HG02885 (cell line): Measurements from ENCODE around the gene IQCB1.
"Not testable (repeated sequence)": the region's sequence is repeated elsewhere in the genome, so short reads cannot be mapped to it uniquely, and the experiment has no call there.

ENCODE experiments used
- ATAC-seq: cut with Tn5 transposase; IDR thresholded peaks from one replicate; pipeline ENCODE4 v1.9.1; 2021; ENCODE audit warnings: mild to moderate bottlenecking; ENCODE audit not compliant: unreplicated experiment, poor library complexity

IQCB1 gene, protein sequence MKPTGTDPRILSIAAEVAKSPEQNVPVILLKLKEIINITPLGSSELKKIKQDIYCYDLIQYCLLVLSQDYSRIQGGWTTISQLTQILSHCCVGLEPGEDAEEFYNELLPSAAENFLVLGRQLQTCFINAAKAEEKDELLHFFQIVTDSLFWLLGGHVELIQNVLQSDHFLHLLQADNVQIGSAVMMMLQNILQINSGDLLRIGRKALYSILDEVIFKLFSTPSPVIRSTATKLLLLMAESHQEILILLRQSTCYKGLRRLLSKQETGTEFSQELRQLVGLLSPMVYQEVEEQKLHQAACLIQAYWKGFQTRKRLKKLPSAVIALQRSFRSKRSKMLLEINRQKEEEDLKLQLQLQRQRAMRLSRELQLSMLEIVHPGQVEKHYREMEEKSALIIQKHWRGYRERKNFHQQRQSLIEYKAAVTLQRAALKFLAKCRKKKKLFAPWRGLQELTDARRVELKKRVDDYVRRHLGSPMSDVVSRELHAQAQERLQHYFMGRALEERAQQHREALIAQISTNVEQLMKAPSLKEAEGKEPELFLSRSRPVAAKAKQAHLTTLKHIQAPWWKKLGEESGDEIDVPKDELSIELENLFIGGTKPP

GRCh38 chr3:121834671-121835464 lies at the start of gene IQCB1, which contains the start of gene EAF2:
TSS of gene IQCB1 (minus strand) at chr3:121835060. CDS start at chr3:121828960, 6,100 bp downstream.
TSS of gene EAF2 (plus strand) at chr3:121835209. CDS start at chr3:121835286, 77 bp downstream.
- peak; percentile 97 for ATAC-seq

DNA sequence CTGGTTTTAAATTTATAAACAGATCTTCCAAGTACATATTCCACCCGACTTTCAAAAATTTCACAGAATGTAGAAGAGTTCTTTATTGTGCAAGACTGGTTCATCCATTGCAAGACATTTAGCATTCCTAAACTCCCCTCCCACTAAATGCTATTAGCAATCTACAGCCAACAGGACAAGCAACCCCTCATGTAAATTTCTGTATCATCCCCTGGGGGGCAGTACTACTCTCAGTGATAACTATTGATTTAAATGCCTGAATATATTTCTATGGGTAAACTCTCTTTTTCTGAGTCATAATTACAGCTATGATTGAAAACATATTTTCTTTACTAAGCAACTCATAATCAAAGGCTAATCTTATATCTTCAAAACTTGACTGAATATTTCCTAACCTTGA lies 48.6 kb upstream of the IQCB1 start:
- ATAC-seq: no peak

GRCh38 chr3:121878411-121878810 lies 43.6 kb upstream of the IQCB1 start:
- no peak for ATAC-seq

GRCh38 chr3:121871430-121871829 lies 36.6 kb upstream of the IQCB1 start:
- no peak for ATAC-seq

DNA sequence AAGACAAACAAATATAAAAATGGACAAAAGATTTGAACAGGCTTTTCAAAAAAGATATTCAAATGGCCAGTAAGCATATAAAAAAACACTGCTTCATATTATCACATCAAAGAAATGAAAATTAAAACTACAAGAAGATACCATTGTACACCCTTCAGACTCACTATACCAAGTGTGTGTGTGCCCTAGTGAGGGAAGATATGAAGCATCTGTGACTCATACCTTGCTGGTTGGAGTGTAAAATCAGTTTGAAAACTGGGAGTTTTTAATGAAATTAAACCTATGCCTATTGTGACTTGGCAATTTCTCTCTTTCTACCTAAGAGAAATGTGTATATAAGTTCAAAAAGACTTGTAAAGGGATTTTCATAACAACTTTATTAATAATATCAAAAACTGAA lies 35.9 kb upstream of the IQCB1 start:
- no peak for ATAC-seq

DNA sequence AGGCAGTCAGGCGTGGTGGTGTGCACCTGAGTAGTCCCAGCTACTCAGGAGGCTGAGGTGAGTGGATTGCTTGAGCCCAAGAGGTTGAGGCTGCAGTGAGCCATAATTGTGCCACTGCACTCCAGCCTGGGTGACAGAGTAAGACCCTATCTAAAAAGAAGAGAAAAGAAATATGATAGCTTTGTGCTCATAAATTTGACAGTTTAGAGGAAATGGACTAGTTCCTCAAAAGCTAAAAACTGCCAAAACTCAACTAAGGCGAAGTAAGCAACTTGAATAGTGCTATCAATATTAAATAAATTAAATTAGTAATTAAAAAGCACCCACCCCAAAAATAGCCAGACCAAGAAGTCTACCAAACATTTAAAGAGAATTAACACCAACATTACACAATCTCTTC lies 34.9 kb upstream of the IQCB1 start:
- ATAC-seq: no peak

GRCh38 chr3:121863801-121864200 lies 28.9 kb upstream of the IQCB1 start:
- ATAC-seq: no peak

DNA sequence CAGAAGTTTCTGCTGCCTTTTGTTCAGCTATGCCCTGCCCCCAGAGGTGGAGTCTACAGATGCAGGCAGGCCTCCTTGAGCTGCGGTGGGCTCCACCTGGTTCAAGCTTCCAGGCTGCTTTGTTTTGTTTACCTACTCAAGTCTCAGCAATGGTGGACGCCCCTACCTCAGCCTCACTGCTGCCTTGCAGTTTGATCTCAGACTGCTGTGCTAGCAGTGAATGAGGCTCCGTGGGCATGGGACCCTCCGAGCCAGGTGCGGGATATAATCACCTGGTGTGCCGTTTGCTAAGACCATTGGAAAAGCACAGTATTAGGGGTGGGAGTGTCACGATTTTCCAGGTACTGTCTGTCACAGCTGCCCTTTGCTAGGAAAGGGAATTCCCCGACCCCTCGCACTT lies 28.4 kb upstream of the IQCB1 start:
- not testable (repeated sequence) for ATAC-seq

DNA sequence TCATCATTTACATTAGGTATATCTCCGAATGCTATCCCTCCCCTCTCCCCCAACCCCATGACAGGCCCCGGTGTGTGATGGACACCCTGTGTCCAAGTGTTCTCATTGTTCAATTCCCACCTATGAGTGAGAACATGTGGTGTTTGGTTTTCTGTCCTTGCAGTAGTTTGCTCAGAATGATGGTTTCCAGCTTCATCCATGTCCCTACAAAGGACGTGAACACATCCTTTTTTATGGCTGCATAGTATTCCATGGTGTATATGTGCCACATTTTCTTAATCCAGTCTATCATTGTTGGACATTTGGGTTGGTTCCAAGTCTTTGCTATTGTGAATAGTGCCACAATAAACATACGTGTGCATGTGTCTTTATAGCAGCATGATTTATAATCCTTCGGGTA lies 22.9 kb upstream of the IQCB1 start:
- ATAC-seq: not testable (repeated sequence)

DNA sequence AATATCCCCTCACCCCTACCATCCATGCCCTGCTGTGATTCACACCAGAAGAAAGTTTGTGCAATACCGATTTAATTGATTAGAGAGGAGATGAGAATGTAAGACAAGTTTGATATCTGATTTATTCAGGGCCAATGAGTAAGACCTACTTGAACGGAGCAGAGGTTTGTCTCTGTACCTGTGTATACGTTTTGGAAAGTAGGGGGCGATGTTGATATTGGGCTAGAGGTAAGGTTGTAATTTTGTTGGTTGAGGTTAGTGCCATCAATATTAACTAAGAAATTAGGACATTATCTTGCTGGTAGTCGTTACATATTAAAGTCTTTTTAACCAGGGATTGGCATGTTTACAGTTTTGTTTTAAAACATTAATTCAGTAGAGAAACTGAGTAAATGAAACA lies 20.7 kb upstream of the IQCB1 start:
- no peak for ATAC-seq

DNA sequence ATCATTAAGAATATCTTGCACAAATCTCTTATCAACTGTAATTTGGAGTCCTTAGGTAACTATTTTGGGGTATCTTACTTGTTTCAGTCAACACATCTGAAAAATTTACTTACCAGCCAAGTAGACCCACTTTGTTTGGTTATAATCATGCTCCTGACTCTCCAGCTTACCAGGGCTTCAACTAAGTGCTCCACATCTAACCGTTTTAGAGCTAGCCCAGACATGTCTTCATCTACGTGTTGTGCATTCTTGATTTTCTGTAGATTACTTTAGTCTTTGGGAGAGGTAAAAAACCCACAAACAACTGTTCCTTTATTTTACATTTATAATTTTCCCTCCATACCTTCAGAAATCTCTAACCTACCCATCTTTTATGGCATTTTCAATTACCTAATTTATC lies 17.4 kb upstream of the IQCB1 start:
- ATAC-seq: no peak

DNA sequence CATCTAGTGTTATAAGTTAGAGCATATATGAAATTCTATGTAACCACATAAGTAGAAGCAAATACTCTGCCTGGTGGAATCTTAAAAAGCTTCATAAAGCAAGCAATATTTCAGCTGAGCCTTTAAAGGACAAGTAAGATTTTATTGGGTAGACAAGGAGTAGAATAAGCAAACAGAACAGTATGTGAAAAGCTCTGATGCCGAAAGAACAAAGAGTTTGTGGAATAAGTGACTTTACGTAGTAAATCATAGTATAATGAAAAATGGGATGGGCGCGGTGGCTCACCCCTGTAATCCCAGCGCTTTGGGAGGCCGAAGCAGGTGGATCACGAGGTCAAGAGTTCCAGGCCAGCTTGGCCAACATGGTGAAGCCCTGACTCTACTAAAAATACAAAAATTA lies 10.0 kb upstream of the IQCB1 start:
- no peak for ATAC-seq

DNA sequence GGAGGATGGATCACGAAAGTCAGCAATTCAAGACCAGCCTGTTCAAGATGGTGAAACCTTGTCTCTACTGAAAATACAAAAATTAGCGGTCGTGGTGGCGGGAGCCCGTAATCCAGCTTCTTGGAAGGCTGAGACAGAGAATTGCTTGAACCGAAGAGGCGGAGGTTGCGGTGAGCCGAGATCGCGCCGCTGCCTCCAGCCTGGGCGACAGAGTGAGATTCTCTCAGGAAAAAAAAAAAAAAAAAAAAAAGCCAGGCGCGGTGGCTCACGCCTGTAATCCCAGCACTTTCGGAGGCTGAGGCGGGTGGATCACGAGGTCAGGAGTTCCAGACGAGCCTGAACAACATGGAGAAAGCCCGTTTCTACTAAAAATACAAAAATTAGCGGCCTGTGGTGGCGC lies 5.1 kb upstream of the IQCB1 start:
- no peak for ATAC-seq

DNA sequence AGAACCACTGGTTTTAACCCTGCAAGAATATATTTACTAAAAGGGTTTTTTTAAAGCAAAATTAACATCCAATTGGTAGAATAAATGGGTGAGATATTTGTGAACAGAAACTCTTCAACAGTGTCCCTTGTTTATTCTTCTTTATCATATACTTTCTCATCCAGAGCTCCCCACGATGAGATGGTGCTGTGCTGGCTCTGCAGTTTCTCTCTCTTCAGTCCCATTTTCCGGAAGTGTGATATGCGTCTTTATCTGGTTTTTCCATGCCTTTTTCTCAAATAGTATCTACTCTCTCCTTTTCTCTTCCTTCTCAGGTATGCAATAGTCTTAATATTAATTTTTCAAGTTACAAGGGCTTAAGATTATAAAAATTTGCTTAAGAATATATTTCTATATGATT lies 1.6 kb upstream of the IQCB1 start:
- no peak for ATAC-seq

GRCh38 chr3:121836064-121836463 lies 1.2 kb upstream of the IQCB1 start:
- ATAC-seq: no peak

- ATAC-seq: peak; percentile 23
Measured at GRCh38 chr3:121835465-121835801, 573 bp upstream of the IQCB1 start.

GRCh38 chr3:121834157-121834670 lies 646 bp downstream of the IQCB1 start:
- ATAC-seq: no peak

DNA sequence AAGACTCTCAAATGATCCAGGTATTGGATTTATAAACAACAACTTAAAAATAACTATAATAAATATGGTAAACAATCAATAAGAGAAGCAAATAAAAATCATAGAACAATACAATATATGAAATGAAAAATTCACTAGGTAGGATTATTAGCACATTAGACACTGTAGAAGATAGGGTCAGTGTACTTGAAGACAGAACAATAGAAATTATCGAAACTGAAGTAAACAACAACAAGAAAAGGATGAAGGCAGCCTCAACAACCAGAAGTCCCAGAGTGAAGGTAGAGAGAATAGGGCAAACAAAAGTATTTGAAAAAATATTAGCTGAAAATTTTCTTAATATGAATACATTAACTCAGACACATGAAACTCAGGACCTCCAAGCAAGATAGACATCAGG lies 11.9 kb downstream of the IQCB1 start:
- no peak for ATAC-seq

DNA sequence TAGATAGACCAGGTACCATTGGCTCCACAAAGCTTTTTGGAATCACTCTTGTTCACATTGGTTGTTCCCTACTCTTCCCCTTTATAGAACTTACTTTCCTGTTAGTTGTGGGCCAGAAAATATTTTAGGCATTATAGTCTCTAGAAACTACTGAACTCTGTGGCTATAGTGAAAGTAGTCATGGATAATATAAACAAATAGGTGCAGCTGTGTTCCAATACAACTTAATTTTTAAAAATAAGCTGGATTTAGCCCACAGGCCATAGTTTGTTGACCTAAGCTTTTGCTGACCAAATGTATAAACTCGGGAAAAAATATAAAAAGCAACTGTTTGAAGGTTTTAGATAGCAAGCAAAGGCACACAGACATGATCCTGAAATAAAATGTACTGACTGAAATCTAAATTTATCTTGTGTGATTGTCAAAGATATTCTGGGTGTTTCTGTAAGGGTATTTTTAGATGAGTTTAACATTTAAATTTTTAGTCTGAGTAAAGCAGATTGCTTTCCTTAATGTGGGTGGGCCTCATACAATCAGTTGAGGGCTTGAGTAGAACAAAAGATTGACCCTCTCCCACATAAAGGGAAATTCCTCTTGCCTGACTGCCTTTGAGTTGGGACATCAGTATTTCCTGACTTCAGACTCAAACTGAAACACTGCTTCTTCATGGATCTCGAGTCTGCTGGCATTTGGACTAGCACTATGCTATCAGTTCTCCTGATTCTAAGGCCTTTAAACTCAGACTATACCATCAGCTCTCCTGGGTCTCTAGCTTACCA lies 13.2 kb downstream of the IQCB1 start:
- ATAC-seq: no peak

- ATAC-seq: peak; percentile 46
Measured at GRCh38 chr3:121819236-121819635, 15.6 kb downstream of the IQCB1 start.
